ENCODE data around the gene ZFP82.

DNA sequence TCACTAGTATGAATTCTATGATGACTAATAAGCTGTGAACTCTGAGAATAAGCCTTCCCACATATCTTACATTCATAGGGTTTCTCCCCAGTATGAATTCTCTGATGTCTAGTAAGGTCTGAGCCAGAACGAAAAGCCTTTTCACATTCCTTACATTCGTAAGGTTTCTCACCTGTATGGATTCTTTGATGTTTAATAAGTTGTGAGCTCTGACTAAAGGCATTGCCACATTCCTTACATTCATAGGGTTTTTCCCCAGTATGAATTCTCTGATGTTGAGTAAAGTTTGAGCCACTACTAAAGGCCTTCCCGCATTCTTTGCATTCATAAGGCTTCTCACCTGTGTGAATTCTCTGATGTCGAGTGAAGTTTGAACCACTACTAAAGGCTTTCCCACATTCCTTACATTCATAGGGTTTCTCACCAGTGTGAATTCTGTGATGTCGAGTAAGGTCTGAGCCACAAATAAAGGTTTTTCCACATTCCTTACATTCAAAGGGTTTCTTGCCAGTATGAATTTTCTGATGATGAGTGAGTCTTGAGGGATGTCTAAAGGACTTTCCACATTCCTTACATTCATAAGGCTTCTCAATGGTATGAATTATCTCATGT lies 30.7 kb upstream of the ZFP82 start:
- TF ChIP-seq POLR2AphosphoS5 (IDR thresholded peaks at IDR 0.05; ENCODE audit: borderline replicate concordance, low read depth, low read length) (no peak), EZH2 (IDR thresholded peaks at IDR 0.05) (no peak), FOXP2 (optimal IDR thresholded peaks at IDR 0.05; ENCODE audit: control extremely low read depth, extremely low read length, insufficient read depth) (no peak)
